ENCODE data around the gene NOG.

The NOG gene

GRCh38 chr17:56597495-56597990 is 4.0 kb downstream of the NOG start:
- peaks cover 32% of the 10 kb centered on the region for H3K4me1 ChIP-seq (ENCODE audit: control insufficient read depth, insufficient read depth, low read length)
- no peak overlapping the region for H3K27ac ChIP-seq (ENCODE audit: low read length)
- H3K9me3 ChIP-seq (ENCODE audit: control insufficient read depth in 2 of 2, low read length in 2 of 2) = no peaks in the 10 kb centered on the region
- H3K9ac ChIP-seq (ENCODE audit: low read length in 2 of 2) = no peak overlapping the region
- no peaks in the 10 kb centered on the region for H3K36me3 ChIP-seq (ENCODE audit: control insufficient read depth in 2 of 2, insufficient read depth in 2 of 2, low read length in 2 of 2)
- peaks cover 33 to 64% of the 10 kb centered on the region in 2 donors for H3K27me3 ChIP-seq (ENCODE audit: control insufficient read depth in 1 of 2, insufficient read depth in 2 of 2, low read length in 2 of 2)
- peak overlapping the region; percentile 57 to 66 for H3K4me3 ChIP-seq (ENCODE audit: low read length in 2 of 2)

GRCh38 chr17:56598466-56598865 is 5.0 kb downstream of the NOG start:
- no peak overlapping the region for H3K27ac ChIP-seq (ENCODE audit: low read length)
- H3K9me3 ChIP-seq (ENCODE audit: control insufficient read depth in 2 of 2, low read length in 2 of 2) = no peaks in the 10 kb centered on the region
- H3K4me1 ChIP-seq (ENCODE audit: control insufficient read depth, insufficient read depth, low read length) = peaks cover 27% of the 10 kb centered on the region
- peaks cover 37 to 64% of the 10 kb centered on the region in 2 donors for H3K27me3 ChIP-seq (ENCODE audit: control insufficient read depth in 1 of 2, insufficient read depth in 2 of 2, low read length in 2 of 2)
- no peak overlapping the region for H3K9ac ChIP-seq (ENCODE audit: low read length in 2 of 2)
- no peaks in the 10 kb centered on the region for H3K36me3 ChIP-seq (ENCODE audit: control insufficient read depth in 2 of 2, insufficient read depth in 2 of 2, low read length in 2 of 2)
- H3K4me3 ChIP-seq (ENCODE audit: low read length in 2 of 2) = no peak overlapping the region

GRCh38 chr17:56599088-56599487 is 5.6 kb downstream of the NOG start:
- H3K36me3 ChIP-seq (ENCODE audit: control insufficient read depth in 2 of 2, insufficient read depth in 2 of 2, low read length in 2 of 2) = no peaks in the 10 kb centered on the region
- H3K9me3 ChIP-seq (ENCODE audit: control insufficient read depth in 2 of 2, low read length in 2 of 2) = no peaks in the 10 kb centered on the region
- no peak overlapping the region for H3K27ac ChIP-seq (ENCODE audit: low read length)
- no peak overlapping the region for H3K4me3 ChIP-seq (ENCODE audit: low read length in 2 of 2)
- no peak overlapping the region for H3K9ac ChIP-seq (ENCODE audit: low read length in 2 of 2)
- peaks cover 38 to 66% of the 10 kb centered on the region in 2 donors for H3K27me3 ChIP-seq (ENCODE audit: control insufficient read depth in 1 of 2, insufficient read depth in 2 of 2, low read length in 2 of 2)
- H3K4me1 ChIP-seq (ENCODE audit: control insufficient read depth, insufficient read depth, low read length) = peaks cover 25% of the 10 kb centered on the region

GRCh38 chr17:56599566-56599965 is 6.1 kb downstream of the NOG start:
- Histone ChIP-seq H3K27ac (ENCODE audit: low read length) (no peak overlapping the region), H3K4me3 (ENCODE audit: low read length in 2 of 2) (no peak overlapping the region), H3K4me1 (ENCODE audit: control insufficient read depth, insufficient read depth, low read length) (peaks cover 20% of the 10 kb centered on the region), H3K36me3 (ENCODE audit: control insufficient read depth in 2 of 2, insufficient read depth in 2 of 2, low read length in 2 of 2) (no peaks in the 10 kb centered on the region), H3K27me3 (ENCODE audit: control insufficient read depth in 1 of 2, insufficient read depth in 2 of 2, low read length in 2 of 2) (peaks cover 38 to 66% of the 10 kb centered on the region in 2 donors), H3K9ac (ENCODE audit: low read length in 2 of 2) (no peak overlapping the region), H3K9me3 (ENCODE audit: control insufficient read depth in 2 of 2, low read length in 2 of 2) (no peaks in the 10 kb centered on the region)

GRCh38 chr17:56600256-56600655 is 6.8 kb downstream of the NOG start:
- no peaks in the 10 kb centered on the region for H3K36me3 ChIP-seq (ENCODE audit: control insufficient read depth in 2 of 2, insufficient read depth in 2 of 2, low read length in 2 of 2)
- peaks cover 40 to 66% of the 10 kb centered on the region in 2 donors for H3K27me3 ChIP-seq (ENCODE audit: control insufficient read depth in 1 of 2, insufficient read depth in 2 of 2, low read length in 2 of 2)
- no peak overlapping the region for H3K27ac ChIP-seq (ENCODE audit: low read length)
- H3K9ac ChIP-seq (ENCODE audit: low read length in 2 of 2) = no peak overlapping the region
- no peak overlapping the region for H3K4me3 ChIP-seq (ENCODE audit: low read length in 2 of 2)
- H3K4me1 ChIP-seq (ENCODE audit: control insufficient read depth, insufficient read depth, low read length) = peaks cover 15% of the 10 kb centered on the region
- no peaks in the 10 kb centered on the region for H3K9me3 ChIP-seq (ENCODE audit: control insufficient read depth in 2 of 2, low read length in 2 of 2)

- no peaks in the 10 kb centered on the region for H3K9me3 ChIP-seq (ENCODE audit: control insufficient read depth in 2 of 2, low read length in 2 of 2)
- H3K36me3 ChIP-seq (ENCODE audit: control insufficient read depth in 2 of 2, insufficient read depth in 2 of 2, low read length in 2 of 2) = no peaks in the 10 kb centered on the region
- H3K4me1 ChIP-seq (ENCODE audit: control insufficient read depth, insufficient read depth, low read length) = peaks cover 9% of the 10 kb centered on the region
- no peak overlapping the region for H3K27ac ChIP-seq (ENCODE audit: low read length)
- no peak overlapping the region for H3K9ac ChIP-seq (ENCODE audit: low read length in 2 of 2)
- H3K4me3 ChIP-seq (ENCODE audit: low read length in 2 of 2) = no peak overlapping the region
- H3K27me3 ChIP-seq (ENCODE audit: control insufficient read depth in 1 of 2, insufficient read depth in 2 of 2, low read length in 2 of 2) = peaks cover 36 to 56% of the 10 kb centered on the region in 2 donors
Measured at GRCh38 chr17:56601591-56601990, 8.1 kb downstream of the NOG start.

- H3K27ac ChIP-seq (ENCODE audit: low read length) = no peak overlapping the region
- H3K27me3 ChIP-seq (ENCODE audit: control insufficient read depth in 1 of 2, insufficient read depth in 2 of 2, low read length in 2 of 2) = peaks cover 36 to 47% of the 10 kb centered on the region in 2 donors
- no peaks in the 10 kb centered on the region for H3K36me3 ChIP-seq (ENCODE audit: control insufficient read depth in 2 of 2, insufficient read depth in 2 of 2, low read length in 2 of 2)
- H3K4me1 ChIP-seq (ENCODE audit: control insufficient read depth, insufficient read depth, low read length) = peaks cover 5% of the 10 kb centered on the region
- no peak overlapping the region for H3K9ac ChIP-seq (ENCODE audit: low read length in 2 of 2)
- no peaks in the 10 kb centered on the region for H3K9me3 ChIP-seq (ENCODE audit: control insufficient read depth in 2 of 2, low read length in 2 of 2)
- no peak overlapping the region for H3K4me3 ChIP-seq (ENCODE audit: low read length in 2 of 2)
Measured at GRCh38 chr17:56602292-56603130, 9.0 kb downstream of the NOG start.

- Histone ChIP-seq H3K27ac (ENCODE audit: low read length) (no peak overlapping the region), H3K4me1 (ENCODE audit: control insufficient read depth, insufficient read depth, low read length) (no peaks in the 10 kb centered on the region), H3K36me3 (ENCODE audit: control insufficient read depth in 2 of 2, insufficient read depth in 2 of 2, low read length in 2 of 2) (no peaks in the 10 kb centered on the region), H3K9me3 (ENCODE audit: control insufficient read depth in 2 of 2, low read length in 2 of 2) (no peaks in the 10 kb centered on the region), H3K27me3 (ENCODE audit: control insufficient read depth in 1 of 2, insufficient read depth in 2 of 2, low read length in 2 of 2) (peaks cover 26 to 36% of the 10 kb centered on the region in 2 donors), H3K9ac (ENCODE audit: low read length in 2 of 2) (no peak overlapping the region), H3K4me3 (ENCODE audit: low read length in 2 of 2) (no peak overlapping the region)
Measured at GRCh38 chr17:56603486-56604238, 10.2 kb downstream of the NOG start.

GRCh38 chr17:56604691-56605290 is 11.3 kb downstream of the NOG start:
- H3K27me3 ChIP-seq (ENCODE audit: control insufficient read depth in 1 of 2, insufficient read depth in 2 of 2, low read length in 2 of 2) = peaks cover 17 to 26% of the 10 kb centered on the region in 2 donors
- no peaks in the 10 kb centered on the region for H3K4me1 ChIP-seq (ENCODE audit: control insufficient read depth, insufficient read depth, low read length)
- H3K4me3 ChIP-seq (ENCODE audit: low read length in 2 of 2) = no peak overlapping the region
- H3K9me3 ChIP-seq (ENCODE audit: control insufficient read depth in 2 of 2, low read length in 2 of 2) = no peaks in the 10 kb centered on the region
- H3K36me3 ChIP-seq (ENCODE audit: control insufficient read depth in 2 of 2, insufficient read depth in 2 of 2, low read length in 2 of 2) = no peaks in the 10 kb centered on the region
- H3K9ac ChIP-seq (ENCODE audit: low read length in 2 of 2) = no peak overlapping the region
- H3K27ac ChIP-seq (ENCODE audit: low read length) = no peak overlapping the region

GRCh38 chr17:56608944-56609343 is 15.4 kb downstream of the NOG start:
- Histone ChIP-seq H3K27me3 (ENCODE audit: control insufficient read depth in 1 of 2, insufficient read depth in 2 of 2, low read length in 2 of 2) (peaks cover 0 to 3% of the 10 kb centered on the region in 2 donors), H3K4me1 (ENCODE audit: control insufficient read depth, insufficient read depth, low read length) (no peaks in the 10 kb centered on the region), H3K27ac (ENCODE audit: low read length) (no peak overlapping the region), H3K9ac (ENCODE audit: low read length in 2 of 2) (no peak overlapping the region), H3K4me3 (ENCODE audit: low read length in 2 of 2) (no peak overlapping the region), H3K36me3 (ENCODE audit: control insufficient read depth in 2 of 2, insufficient read depth in 2 of 2, low read length in 2 of 2) (no peaks in the 10 kb centered on the region), H3K9me3 (ENCODE audit: control insufficient read depth in 2 of 2, low read length in 2 of 2) (no peaks in the 10 kb centered on the region)

Data from stomach smooth muscle (tissue), 2 donors.